Measurements from ENCODE around the gene LENEP.
A peak's percentile ranks its signal among the peaks of the same experiment; 100 is the strongest.

The LENEP gene, protein sequence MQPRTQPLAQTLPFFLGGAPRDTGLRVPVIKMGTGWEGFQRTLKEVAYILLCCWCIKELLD

DNA sequence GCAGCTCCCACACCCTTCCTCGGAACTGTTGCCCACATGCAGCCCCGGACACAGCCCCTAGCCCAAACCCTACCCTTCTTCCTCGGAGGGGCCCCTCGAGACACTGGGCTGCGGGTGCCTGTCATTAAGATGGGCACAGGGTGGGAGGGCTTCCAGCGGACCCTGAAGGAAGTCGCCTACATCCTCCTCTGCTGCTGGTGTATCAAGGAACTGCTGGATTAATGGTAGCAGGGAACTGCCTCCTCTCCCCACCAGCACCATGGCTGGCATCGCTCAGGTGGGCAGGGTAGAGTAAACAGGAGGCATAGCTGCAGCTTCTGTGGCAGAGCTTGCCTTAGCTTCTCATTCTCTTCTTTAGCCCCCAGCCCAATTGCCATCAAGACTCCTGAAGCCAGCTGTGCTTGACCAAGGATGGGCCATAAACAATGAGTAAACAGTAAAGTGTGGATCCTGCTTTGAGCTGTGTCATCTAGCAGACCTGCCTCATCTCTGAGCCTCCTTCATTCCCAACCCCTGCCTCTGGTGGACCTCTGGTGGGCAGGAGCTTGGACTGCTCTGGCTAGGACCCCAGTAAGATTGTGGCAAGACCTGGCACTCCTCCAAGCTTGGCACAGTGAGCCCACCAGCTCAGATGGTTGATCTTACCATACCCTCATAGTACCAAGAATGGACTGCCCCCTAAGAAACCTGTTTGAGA is at the start of gene LENEP:
Gene LENEP, plus strand, starts transcription at position 15 of the 697 bp plus-strand sequence. Its CDS starts 22 bp downstream, at position 37.
- DNase-seq, result no peak

DNA sequence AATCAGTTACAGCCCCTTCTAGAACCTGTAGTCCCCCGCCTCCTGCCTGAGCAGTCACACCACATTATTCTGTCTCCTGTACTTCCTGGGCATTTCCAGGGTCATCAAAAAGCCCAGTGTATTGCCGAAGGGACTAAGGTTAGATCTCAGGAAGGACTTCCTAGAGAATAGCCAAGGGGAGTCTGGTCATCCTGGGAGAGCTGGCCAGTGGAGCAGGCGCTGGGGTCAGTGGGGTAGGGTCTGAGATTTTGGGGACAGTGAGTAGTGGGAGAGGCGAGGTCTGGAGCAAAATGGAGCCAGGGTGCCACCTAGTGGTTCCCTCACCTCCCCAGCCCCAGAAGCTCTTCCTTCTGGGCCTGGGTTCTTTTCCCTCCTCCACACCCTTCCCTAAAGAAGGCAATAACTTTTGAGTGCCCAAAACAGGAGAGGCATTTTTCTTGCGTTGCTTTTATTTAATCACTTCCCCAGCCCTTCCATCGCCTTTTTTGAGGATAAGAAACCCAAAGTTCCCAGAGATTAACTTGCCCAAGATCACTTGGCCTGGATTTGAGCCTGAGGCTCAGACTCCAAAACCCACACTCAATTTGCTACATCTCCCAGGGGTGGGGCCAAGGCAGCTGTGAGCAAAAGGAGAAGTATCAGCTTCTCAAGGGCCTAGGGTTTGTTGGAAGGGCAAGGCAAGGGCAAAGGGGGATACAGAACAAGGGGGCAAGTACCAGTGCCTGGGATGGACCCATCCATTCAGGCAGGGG is 49.6 kb upstream of the LENEP start:
- peak; percentile 75 for DNase-seq

DNA sequence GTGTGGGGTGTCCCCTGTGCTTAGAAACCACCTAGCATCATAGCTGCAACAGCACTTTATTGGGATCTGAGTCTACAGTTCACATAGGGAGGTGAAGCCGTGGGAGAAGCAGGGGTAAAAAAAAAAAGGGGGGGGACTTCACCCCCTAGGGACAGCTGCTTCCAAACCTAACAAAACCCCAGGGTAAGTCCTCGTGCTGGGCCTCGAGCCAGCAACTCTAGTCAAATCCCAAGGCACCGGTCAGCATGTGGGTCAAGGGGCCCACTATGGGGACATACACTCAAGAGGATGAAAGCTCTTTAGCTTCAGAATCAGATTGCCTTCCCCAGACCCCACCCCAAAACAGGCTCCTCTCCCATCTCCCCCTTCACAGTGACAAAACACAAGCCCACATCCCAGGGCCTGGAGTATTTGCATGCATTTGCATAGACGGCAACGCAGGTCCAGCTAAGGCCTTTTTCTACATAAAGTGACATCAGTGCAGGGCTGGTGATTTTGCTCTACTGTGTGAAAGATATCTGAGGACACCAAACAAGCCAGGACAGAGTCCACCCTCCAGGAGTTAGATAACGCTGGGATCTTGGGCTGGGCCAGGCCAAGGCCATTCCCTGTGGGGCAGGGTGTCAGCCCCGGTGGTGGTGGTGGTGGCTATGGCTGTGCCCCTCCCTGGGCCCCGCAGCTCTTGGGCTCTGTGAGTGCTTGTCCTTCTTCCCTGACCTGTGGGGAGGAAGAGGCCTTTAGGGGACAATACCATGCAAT is 48.8 kb upstream of the LENEP start:
- no peak for DNase-seq

DNA sequence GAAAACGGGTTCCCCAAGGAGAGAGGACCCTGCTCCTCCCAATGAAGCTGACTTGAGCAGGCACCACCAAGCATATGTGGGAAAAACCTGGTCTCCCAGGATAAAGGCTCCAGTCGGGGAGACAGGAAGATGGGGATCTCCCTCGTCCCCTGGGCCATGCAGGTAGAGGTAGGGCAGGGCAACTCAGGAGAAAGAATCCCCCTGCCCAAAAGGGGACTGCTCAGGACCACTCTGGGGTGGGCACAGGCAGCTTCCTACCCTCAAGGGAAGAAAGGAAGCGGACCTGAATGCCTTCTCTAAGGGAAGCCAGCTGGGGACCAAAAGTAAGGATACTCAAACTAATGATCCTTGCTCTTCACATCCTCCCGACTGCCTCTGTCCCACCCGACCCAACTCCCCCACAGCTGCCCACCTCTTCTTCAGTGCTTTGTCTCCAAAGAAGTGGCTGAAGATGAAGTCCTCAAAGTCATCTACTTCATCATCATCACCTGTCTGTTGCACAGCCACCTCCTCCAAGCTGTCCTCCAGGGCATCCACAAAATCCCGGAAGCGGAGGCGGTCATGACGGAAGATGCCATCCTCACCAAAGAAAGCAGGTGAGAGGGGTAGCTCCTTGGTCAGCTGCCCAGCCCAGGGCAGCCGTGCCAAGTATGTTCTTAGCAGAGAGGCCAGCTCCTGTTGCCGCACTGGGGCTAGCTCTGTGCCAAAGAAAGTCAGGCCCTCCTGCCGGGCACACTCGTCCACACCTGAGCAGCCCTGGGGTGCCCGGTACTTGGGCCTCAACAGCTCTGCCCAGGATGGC is 48.0 kb upstream of the LENEP start:
- no peak for DNase-seq

DNA sequence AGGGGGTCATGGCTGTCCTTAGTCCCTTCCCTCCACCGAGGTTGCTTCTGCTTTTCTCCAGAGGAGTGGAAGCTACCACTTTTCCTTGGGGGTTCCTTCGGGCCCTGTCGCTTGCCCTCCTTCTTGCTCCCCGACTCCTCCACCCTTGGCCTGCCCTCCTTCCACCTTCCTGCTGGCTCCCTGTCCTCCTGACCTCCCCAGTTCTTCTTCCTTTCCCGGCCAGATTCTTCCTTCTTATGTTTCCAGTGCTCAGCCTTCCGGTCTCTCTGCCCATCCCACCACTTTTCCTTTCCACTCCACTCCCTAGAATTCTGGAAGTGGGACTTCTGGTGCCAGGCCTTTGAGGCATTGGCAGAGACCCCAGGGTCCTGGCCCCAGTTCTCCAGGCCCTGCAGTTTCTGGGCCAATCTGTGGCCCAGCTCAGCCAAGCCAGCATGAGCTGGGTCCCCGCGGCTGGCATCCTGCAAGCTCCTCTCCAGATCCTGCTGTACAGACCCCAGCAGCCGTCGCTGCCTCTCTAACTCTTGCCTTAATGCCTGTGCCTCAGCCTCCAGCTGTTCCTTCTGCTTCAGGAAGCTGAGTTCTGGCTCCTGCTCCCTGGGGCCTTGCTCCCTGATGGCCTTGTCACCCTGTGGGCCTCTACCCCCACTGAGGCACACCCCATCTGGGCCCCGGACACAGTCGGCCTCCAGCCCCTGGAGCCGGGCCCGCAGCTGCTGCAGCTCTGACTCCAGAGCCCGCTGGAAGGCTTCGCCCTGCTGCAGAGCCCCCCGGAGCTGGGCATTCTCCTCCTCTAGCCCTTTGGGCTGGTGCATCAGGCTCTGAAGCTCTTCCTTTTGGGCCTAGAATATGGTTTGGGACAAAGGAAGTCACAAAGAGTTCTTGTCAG is 47.2 kb upstream of the LENEP start:
- DNase-seq, result no peak

DNA sequence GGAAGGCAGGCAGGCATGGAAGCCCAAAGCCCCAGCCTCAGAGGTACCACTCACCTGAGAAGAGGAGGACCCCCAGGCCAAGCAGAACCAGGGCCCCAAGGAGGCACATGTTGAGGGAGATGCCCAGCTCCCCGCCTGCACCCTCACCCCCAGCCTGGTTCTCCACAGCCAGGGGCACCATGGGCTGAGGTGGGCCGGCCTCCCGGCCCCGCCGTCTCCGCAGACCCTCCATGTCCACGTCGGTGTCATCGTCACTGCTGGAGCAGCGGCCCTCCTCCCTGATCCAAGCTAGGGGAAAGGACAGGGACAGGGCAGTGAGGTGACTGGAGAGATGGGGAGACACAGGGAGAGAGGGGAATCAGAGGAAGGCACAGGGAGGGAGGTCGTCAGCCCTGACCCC is 45.3 kb upstream of the LENEP start:
- DNase-seq, result no peak

DNA sequence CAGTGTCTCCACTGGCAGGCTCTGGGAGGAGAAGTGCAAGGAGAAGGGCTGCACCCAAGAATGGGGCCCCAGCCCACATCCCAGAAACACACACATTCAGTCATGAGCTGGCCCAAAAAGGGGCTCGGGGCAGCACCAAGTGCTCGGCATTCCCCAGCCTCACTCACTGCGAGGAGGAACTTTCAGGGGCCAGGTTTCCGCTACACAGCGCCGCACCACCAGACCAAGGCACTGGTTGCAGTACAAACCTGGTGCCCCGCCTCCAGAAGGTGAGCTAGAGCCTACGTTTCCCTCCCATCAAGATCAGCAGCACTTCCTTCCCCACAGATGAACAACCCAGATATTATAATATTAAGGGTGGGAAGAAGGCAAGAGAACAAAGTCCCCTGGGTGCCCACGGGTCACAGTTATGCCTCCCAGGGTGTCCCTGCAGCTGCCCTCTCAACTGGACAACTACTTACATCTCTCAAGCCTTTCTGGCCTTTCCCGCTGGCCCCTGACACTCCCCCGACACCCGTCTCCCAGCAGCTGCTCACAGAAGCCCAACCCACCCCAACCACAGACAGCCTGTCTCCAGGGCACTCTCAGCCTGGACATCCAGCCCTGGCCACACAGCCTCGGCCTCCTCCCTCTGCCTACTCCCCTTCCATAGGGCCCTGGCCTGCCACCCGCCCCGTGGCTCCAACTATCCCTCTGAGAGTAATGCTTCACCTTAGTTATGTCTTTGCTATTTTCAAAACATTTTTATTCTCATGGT is 41.3 kb upstream of the LENEP start:
- peak; percentile 79 for DNase-seq

DNA sequence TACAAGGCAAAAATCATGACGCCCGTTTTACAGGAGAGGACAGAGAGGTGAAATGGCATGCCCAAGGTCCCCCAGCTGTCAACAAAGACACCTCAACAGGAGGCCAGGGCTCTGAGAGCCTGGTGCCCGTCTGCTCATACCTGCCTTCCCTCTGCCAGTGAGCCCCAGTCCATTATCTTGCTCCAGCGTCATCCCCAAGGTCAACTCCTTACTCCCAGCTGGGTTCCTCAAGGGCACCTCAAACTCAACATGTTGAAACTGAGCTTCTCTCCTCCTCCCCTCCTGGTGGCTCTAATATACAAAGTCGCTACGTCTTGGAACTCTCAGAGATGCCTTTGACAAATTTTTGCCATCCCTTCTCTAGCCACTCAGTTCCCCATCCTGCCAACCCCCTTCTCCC is 40.7 kb upstream of the LENEP start:
- no peak for DNase-seq

DNA sequence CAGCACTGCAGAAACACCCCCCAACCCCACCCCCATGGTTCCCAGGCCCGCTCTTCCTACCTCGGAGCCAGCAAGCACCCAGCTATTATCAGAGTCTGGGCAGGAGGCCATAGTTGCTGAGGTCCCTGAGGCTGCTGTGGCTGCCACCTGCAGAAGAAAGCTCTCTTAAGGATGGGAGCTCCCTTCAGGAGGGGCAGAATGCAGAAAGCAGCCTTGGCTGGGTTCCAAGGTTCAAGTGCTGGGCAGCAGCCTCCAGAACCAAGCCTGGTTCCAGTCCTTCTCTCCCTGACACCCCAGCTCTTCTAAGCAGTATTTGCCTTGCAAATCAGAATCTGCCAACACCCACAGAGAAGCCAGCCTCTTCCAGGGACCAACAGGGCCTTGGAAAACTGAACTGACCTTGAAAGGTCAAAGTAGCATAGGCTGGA is 39.8 kb upstream of the LENEP start:
- DNase-seq, result no peak

DNA sequence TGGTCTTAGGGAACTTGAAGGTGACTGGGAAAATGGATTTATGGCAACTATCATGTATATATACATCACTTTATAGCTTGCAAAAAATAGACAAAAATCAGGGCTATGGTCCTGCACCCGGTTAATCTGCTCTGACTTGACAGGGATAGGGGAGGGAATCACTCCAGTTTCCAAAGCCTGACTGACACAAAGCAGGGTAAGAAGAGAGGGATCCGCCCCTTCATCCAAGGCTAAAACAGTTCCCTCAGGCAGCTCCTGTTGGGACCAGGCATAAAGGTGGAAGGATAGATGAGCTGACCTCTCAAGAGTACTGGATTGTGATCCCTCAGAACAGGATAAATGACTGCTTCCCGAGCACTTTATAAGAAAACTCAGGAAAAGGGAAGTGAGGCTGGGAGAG is 38.8 kb upstream of the LENEP start:
- DNase-seq, result no peak

DNA sequence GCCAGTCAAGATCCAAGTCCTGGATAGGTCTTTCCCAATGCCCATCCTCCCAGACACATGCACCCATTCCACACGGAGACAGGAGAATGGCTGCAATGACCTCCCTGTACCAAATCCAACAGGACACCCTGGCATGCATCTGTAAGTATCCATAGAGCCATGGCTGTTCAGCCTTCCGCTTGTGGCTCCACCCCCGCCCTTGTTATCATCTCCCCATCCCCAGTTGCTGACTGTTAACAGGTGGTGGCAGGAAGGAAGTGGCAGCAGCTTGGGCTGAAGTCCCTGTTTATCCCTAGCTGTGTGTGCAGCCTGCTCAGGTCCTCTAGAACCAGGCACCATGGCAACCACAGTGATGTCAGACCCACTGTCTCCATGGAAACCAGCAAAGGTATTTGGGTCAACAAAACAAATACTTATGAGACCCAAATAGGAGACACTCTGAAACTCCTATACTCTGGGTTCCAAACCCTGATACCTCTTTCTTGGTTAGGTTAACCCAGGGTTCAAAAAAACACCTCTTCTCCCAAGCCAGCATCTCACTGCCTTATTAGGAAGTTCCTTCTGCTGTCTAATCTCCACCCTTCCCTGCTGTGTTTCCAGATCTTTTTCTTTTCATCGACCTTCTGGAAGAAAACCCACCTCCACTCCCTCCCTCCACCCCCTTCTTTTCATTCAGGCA is 38.2 kb upstream of the LENEP start:
- peak; percentile 77 for DNase-seq

DNA sequence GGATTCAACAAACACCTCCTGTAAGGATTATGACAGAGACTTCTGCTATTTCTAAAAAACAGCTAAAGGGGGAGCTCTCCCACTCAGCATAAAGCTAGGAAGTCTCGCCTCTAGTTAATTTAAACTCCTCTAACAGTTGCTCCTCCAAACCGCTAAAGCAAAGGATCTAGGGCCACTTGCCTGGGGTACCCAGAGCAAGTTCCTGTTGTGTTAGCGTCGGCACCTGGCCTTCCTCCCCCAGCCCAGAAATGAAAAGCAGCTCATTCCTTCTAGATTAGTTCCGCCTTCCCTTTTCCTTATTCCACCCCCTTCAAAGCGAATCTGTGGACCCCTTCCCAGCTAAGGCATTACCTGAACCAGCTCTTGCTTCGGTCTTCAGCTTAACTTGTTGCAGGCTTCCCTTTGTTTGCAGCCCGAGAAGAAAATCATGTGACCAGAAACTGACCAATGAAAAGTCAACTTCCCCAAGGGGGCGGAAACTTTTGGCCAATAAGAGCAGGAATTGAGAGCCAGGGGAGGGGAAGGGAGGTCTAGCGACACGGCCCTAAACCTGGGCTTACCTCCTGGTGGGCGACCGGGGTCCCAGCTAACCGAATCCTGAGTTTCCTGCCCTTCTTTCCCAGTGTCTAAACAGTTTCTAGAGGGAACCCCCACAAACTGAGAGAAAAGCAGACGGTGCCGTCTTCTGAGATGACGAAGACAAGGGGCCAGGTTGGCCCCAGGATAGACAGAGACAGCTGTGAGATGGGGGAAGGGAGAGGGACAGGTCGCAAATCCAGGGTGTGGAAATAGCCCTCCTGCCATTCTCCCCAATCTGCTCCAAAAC is 37.5 kb upstream of the LENEP start, which contains the start of gene PBXIP1:
Gene PBXIP1, minus strand, starts transcription at position 382 of the 826 bp plus-strand sequence. CDS start 2,378 bp downstream, outside the sequence.
- DNase-seq, result peak; percentile 88

DNA sequence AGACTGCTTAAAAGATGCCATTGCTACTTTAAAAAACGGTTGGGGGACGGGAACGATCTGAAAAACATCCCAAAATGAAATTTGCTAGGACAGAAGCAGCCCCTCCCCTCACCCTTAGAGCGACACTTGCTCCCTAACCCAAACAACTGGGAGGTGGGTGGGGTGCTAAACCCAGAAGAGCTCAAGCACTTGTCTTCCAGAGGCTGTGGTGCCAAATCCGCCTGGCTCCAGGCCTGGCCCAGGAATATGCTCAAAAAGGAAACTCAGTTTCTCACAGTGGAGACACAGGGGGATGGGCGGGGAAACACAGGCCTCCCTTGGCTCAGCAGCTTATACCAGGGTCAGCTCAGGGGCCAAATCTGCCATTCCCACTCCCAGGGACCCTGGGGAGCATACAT is 36.8 kb upstream of the LENEP start:
- DNase-seq, result no peak

DNA sequence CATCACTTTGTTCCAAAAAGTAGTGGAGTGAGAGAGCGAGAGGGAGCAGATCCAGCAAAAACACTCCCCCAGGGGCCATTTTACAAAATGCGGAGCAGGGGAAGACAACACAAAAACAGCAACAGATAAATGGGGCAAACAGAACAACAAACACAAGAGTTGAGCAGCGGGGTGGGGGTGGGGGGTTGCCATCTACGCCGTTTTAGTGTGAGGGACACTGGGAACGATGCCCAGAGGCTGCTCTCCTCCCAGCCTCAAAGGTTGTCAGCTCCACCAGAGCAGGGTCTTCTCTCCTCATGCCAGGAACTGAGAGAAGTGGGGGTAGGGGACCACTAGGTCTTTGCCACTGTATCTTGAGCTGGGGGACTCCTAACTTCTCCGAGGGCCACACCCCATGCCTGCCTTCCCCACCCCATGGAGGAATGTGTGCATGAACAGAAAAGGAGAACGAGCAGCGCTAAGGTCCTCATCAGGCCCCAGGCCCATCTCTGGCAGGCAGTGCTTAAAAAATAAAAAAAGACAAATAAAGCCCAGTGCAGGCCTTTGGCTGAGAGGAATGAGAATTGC is 36.2 kb upstream of the LENEP start:
- no peak for DNase-seq

DNA sequence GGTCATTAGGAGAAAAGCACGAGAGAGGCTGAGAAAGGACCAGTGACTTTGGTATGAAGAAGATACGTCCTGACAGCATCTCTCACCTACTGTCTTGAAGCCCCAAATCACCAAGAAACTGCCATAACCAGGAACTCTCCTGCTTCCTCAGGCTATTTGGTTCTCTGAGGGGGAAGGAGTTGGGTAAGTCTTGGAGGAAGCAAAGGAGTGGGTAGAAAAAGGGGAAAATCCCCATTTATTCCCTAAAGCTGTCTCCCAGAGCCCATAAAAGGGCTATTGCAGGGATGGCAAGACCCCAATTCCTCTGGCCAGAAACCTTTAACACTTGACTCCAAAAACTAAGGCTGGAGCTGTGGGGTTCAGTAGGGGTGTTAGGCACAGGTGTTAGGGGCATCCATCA is 35.4 kb upstream of the LENEP start:
- DNase-seq, result no peak

DNA sequence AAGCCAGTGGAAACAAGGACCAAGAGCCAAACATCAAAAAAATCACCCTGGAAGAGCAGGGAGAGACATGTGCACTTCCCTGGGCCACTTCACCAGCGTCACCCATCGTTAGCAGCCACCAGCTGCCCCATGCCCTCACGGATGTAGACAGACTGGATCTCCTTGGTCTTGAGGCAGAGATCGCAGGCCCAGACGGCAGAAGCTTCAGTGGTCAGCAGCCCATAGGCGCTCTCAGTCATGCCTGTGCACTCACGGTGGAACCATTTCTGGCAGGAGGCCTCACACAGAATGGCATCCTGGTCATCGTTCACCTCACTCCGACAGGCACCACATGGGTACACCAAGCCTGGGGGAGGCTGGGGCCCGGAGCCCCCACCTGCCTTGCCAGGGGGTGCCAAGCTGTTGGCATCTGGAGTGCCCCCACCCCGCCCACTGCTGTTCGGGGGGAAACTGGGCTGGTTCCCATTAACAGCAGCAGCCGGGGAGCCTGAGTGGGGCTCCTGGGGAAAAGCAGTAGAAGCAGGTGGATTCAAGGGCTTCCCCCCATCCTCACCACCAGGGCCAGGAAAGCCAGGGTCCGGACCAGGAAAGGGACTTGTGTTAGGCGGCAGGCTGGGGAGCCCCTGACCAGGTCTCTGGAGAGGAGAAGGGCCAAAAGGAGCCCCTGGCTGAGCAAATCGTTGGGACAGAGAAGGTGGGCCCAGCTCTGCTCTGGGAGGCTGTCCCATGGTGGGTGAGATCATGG is 34.5 kb upstream of the LENEP start:
- no peak for DNase-seq

DNA sequence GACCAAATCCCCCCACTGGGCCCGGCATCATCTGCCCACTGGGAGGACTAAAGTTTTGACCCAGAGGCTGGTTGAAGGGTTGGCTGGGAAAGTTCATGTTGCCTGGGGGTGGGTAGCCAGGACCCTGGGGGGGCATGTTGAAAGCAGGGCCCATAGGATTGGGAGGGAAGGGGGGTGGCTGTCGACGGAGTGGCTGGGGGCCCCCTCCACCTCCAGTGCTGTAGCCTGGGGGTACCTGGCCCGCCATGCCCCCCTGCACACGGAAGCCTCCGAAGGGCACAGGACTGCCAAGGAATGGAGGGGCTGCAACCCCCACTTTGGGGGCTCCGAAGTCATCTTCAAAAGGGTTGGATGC is 34.0 kb upstream of the LENEP start:
- no peak for DNase-seq

DNA sequence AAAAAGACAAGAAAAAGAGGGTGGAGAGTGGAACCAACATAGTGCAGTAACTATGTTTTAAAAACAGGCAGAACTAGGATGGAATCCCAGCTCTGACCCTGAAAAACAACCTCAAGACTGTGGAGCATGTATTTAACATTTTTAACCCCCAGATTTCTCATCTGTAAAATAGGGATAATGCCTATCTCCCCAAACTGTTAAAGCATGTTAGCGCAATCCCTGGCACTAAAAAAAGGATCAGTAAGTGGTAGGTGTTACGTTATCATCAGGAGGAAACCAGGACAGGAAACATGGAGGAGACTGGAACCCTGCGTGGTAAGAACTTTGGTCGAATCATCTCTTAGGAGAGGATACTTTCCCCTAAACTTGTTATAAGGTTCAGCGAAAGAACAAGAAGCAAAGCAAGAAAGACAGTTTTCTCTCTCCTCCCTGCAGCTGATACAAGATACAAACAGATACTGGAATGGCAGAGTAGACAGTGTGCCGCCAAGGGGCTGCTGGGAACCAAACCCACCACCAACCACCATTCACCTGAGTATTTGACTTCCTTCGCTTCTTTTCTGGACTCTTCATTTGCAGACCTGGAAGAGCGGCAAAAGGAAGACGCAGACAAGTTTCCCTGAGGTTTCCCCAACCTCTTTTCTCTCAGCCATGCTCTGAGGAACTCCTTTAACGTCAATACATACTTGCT is 32.8 kb upstream of the LENEP start:
- no peak for DNase-seq

Data from activated CD8-positive, alpha-beta memory T cell treated with anti-CD3 and anti-CD28 coated beads for 24 hours (primary cell).